Mesodermal cell (in vitro differentiated cells): ENCODE data around the gene RAB43.
"Not testable (repeated sequence)": the region's sequence is repeated elsewhere in the genome, so short reads cannot be mapped to it uniquely, and the experiment has no call there.

Experiments
- H3K27ac ChIP-seq: 2 replicates; pipeline ENCODE4 v1.7.0; 2013; ENCODE audit warnings: mild to moderate bottlenecking, low read depth, low read length, moderate library complexity; ENCODE audit not compliant: severe bottlenecking
- H3K36me3 ChIP-seq: 2 replicates; pipeline ENCODE4 v1.7.1; 2013; ENCODE audit warnings: mild to moderate bottlenecking, low read length, moderate library complexity; ENCODE audit not compliant: control insufficient read depth, insufficient read depth
- H3K4me1 ChIP-seq: one replicate; pipeline ENCODE4 v1.7.1; 2013; ENCODE audit warnings: mild to moderate bottlenecking, low read length; ENCODE audit not compliant: insufficient read depth, control insufficient read depth, poor library complexity, severe bottlenecking
- H3K4me3 ChIP-seq: 2 replicates; pipeline ENCODE4 v1.7.0; 2013; ENCODE audit warnings: low read length, control low read depth, mild to moderate bottlenecking; ENCODE audit not compliant: insufficient read depth, poor library complexity, severe bottlenecking; ENCODE audit errors: extremely low read depth
- H3K9me3 ChIP-seq: 2 replicates; pipeline ENCODE4 v1.7.1; 2013; ENCODE audit warnings: mild to moderate bottlenecking, low read length, moderate library complexity; ENCODE audit not compliant: control insufficient read depth
- WGBS, 2 experiments: methylation state at CpG; one replicate each; pipeline ENCODE4 v1.1.5; 2013; ENCODE audit warnings: missing lambda C conversion rate in 2 of 2; ENCODE audit not compliant: insufficient coverage in 2 of 2; 5-methylcytosine and 5-hydroxymethylcytosine counted together

RAB43 gene

DNA sequence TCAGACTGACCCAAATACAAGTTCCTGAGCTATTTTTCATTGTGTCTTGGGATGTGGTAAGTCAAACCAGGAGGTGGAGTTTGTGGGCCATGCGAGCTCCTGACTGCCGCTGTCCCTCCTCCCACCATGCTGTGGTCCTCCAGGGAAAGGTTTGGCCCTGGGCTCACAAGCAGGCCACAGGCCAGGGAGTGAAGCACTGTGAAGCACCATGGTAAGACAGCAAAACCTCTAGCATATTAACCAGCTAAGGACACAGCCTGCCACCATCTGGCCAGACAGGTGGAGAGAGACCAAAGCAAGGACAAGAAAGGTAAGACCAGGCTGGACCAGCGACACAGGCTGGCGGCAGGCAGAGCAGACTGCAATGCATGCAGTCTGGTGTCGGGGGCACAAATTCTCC, 15.3 kb downstream of the RAB43 start:
- WGBS, 2 experiments, result 83 to 96% methylated on average over 3 to 4 of the region's 5 CpGs
- Histone ChIP-seq H3K4me1 (no peaks in the 10 kb centered on the region), H3K36me3 (peaks cover 52% of the 10 kb centered on the region), H3K9me3 (no peaks in the 10 kb centered on the region), H3K27ac (no peak overlapping the region), H3K4me3 (no peak overlapping the region)

DNA sequence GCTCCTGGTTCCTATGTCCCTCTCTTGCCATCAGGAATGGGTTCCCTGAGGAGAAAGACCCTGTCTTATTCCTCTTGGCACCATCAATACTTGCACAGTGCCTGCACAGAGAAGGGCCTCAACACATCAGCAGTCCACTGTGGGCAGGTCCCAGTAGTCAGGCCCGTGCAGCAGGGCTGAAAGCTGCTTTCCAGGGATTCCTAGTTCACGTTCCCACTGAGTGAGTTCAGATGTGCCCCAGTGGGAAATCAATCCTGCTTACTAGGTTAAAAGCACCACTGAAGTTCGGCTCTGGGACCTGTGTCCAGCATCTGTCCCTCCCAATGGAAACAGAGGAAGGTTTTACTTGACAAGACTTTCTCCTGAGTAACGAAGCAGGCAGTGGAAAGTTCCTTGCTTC, 15.7 kb downstream of the RAB43 start:
- WGBS, 2 experiments, result 90 to 91% methylated on average over 4 of the region's 4 CpGs

DNA sequence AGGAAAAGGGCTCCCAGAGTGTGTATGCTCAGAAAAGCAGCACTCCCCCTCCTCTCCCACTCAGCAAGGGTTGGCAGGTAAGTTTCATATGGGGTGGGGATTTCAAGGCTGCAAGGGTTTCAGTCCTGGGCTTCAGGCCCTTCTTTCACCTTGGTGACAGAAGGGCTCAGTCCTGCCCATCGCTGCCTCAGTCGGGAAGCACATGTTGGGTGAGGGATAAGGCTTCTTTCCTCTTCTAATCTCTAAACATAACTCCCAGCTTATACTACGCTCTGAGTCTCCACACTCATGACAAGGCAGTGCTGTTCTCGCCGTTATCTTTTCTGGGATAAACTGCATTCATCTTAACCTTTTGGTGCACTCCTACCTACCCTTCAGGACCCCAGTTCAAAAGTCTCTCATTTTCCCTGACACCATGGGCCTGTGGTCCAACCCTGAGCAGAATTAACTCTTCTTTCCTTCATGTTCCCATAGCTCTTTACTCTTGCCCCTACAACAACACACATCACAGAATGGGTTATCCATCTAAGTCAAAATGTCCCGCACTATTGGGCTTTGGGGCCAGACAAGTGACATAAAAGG, 17.0 kb downstream of the RAB43 start:
- Histone ChIP-seq H3K27ac (no peak overlapping the region), H3K4me1 (no peaks in the 10 kb centered on the region), H3K9me3 (no peaks in the 10 kb centered on the region), H3K36me3 (peaks cover 44% of the 10 kb centered on the region), H3K4me3 (no peak overlapping the region)
- 89 to 91% methylated on average over 3 to 5 of the region's 6 CpGs for WGBS, 2 experiments

More for the DNA sequence above, 15.7 kb downstream of the RAB43 start:
- Histone ChIP-seq H3K36me3 (peaks cover 50% of the 10 kb centered on the region), H3K4me1 (no peaks in the 10 kb centered on the region), H3K9me3 (no peaks in the 10 kb centered on the region), H3K27ac (no peak overlapping the region), H3K4me3 (no peak overlapping the region)

DNA sequence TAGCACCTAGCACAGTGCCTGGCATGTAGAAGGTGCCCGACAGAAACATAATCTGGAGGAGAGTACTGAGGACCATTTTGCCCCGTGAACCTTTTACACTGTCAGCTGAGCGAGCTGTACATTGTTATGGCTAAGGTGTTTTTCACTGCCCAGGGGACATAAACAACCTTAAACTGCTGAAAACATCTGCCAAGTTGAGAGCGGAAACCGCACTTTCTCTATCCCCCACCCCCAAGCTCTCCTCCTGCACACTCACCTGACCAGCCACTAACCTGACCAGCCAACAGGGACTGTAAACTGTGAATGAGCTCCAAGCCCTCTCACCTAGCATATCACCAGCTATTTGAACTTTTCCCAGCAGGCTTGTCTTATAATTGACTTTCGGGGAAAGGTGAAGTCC, 17.6 kb downstream of the RAB43 start:
- Histone ChIP-seq H3K36me3 (peaks cover 44% of the 10 kb centered on the region), H3K9me3 (no peaks in the 10 kb centered on the region), H3K4me1 (no peaks in the 10 kb centered on the region), H3K27ac (no peak overlapping the region), H3K4me3 (no peak overlapping the region)
- 98 to 100% methylated on average over 5 to 6 of the region's 6 CpGs for WGBS, 2 experiments

DNA sequence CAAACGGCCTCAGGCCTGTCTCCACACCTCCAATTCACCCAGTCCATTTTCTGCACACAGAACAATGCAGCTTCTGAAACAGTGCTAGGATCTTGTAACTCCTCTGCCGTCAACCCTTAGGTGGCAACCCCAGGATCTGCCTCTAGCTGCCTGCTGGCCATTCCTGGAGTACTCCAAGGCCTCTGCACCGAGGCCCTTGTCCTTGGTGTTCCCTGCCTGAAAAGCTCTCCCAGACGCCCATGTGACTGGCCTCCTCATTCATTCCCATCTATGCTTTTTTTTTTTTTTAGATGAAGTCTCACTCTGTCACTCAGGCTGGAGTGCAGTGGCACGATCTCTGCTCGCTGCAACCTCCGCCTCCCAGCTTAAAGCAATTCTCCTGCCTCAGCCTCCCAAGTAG, 18.3 kb downstream of the RAB43 start:
- Histone ChIP-seq H3K36me3 (peaks cover 37% of the 10 kb centered on the region), H3K27ac (no peak overlapping the region), H3K4me3 (no peak overlapping the region), H3K9me3 (no peaks in the 10 kb centered on the region), H3K4me1 (no peaks in the 10 kb centered on the region)
- 84 to 97% methylated on average over 5 to 6 of the region's 7 CpGs for WGBS, 2 experiments

DNA sequence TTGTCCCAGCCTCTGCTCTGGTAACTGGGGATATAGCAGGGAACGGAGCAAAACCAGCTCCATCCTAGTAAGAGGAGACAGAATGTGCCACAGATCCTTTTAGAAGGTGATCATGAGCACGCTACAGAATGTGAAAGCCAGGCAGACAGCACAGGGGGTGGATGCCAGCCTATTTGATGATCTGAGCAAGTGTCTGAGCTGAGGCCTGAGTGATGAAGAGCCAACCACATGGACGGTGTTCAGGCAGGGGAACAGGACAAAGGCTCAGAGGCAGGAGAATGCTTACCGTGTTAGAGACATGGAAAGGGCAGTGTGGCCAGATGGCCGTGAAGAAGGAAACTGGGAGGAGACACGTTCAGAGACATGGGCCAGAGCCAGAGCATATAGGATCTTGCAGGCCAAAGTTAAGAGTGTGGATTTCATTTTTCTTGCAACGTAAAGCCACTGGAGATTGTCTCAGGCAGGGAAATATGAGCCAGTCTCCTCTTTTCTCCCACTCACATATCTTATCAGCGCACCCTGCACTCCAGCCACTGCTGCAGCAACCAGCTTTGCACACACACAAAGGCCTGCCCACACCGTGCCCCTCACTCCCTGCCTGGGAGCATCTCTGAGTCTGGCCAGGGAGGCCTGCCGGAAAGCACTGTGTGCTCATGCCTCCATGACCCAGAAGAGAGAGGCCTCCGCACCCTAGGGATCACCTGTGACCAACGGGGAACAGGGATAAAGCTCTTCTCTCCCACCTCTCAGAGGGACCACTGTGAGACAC, 20.1 kb downstream of the RAB43 start:
- Histone ChIP-seq H3K9me3 (no peaks in the 10 kb centered on the region), H3K4me1 (no peaks in the 10 kb centered on the region), H3K36me3 (peaks cover 31% of the 10 kb centered on the region), H3K27ac (no peak overlapping the region), H3K4me3 (no peak overlapping the region)
- 92 to 96% methylated on average over 11 of the region's 12 CpGs for WGBS, 2 experiments

DNA sequence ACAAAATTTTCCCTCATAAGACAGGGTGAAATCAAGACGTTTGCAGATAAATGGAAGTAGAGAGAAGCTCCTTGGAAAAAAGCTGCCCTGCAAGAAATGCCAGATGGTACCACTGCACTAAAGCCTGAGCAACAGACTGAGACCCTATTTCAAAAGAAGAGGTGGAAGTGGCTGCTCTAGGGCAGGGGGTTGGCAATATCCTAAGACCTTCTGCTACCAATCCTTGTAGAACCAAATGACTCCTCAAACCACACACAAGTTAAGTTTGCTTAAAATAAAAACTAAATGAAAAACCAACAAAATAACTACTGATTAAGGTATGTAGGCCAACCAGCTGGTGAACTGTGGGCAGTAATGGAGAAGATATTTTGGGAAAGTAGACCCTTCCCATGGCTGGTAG, 21.3 kb downstream of the RAB43 start:
- H3K9me3 ChIP-seq, result no peaks in the 10 kb centered on the region
- 100% methylated on average over 1 of the region's 1 CpG for WGBS, 2 experiments

DNA sequence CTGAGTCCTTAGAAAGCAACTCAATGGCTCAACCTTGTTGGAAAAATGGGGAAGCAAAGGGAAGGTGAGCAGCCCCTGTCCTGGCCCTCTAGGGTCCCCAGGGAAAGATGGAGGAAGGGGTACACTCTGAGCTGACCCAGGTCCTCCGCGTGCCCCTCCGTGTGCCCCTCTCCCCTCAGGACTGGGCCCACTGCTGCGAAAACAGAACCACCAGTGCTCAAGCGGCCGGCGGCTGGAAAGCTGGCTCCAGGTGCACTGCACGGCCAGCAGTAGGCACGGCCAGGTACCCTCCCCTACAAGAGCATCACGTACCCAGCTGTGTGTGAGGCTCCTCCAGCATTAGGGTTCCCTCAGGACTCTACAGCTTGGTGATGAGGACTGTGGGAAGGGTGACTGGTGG, 26.3 kb downstream of the RAB43 start:
- WGBS, 2 experiments, result 100% methylated on average over 7 to 10 of the region's 10 CpGs
- Histone ChIP-seq H3K4me3 (no peak overlapping the region), H3K27ac (no peak overlapping the region), H3K36me3 (peaks cover 41% of the 10 kb centered on the region), H3K4me1 (no peaks in the 10 kb centered on the region), H3K9me3 (no peaks in the 10 kb centered on the region)

More for the DNA sequence above, 21.3 kb downstream of the RAB43 start:
- Histone ChIP-seq H3K4me3 (no peak overlapping the region), H3K36me3 (peaks cover 29% of the 10 kb centered on the region), H3K4me1 (no peaks in the 10 kb centered on the region), H3K27ac (no peak overlapping the region)

DNA sequence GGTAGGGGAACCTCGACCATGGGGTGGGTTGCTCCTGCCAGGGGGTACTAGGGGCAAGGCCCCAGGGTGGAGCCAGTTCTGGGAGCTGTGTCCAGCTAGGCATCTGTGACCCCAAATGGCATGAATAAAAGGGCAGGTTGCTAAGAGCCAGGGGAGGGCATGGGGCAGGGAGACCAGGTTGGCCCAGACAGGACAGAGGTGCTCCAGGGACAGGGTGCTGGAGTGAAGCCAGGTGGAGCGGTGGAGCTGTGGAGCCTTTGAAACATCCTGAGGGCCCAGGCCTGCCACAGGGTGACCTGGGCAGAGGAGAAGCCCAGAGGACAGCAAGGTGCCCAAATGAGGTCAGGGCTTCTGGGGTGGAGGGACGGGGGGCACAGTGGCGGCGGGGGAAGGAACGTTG, 33.3 kb downstream of the RAB43 start:
- not testable (repeated sequence) for H3K27ac ChIP-seq, H3K4me3 ChIP-seq, H3K9me3 ChIP-seq, H3K4me1 ChIP-seq
- H3K36me3 ChIP-seq, result peaks cover 14% of the 10 kb centered on the region
- no CpG with 5 or more reads among the region's 6 CpGs for WGBS, 2 experiments

DNA sequence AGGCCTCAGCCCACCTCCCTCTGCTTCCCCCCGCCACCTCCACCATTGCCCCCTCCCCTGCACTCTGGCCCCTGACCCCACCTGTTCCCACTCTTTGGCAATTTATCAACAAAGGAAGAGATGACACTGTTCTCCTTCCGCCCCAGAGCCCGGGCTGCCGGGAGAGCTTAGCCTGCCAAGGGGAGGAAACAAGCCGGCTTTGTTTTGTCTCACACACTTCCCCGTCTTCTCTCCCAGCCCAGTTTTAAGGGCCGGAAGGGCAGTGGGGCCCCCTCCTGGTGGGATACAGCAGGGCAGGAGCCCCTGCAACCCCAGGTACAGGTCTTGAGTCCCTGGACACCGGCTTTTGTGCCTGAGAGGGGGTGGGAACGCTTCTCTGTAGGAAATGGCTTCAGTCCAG, 33.7 kb downstream of the RAB43 start:
- H3K36me3 ChIP-seq, result peaks cover 14% of the 10 kb centered on the region
- H3K27ac ChIP-seq, H3K4me1 ChIP-seq, H3K4me3 ChIP-seq, H3K9me3 ChIP-seq: not testable (repeated sequence)
- WGBS, 2 experiments, result no CpG with 5 or more reads among the region's 9 CpGs

DNA sequence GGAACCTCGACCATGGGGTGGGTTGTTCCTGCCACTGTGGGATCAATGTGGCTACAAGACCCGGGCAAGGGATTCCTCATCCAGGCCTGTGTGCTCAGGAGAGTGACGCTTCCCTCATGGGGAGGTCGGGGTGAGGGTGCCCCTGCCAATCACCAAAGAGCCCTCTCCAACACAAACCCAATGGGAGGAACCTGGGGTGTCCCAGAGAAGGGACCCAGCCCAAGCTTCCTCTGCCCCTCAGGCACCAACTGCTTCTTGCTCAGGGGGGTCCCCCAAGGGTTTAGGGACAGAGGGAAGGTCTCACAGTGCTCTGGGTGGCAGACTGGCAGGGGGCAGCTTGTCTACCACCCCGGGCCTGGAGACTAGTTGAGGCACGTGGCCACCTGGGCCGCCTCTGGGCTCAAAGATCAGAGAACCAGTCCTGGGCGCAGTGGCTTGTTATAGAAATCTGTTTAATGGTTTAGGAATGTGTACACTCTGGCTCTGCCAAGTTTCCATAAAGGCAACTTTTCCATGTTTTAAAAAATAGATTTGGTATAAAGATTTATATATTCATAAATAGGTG, 34.4 kb downstream of the RAB43 start:
- WGBS, 2 experiments, result 93% methylated on average over 4 to 7 of the region's 8 CpGs
- Histone ChIP-seq H3K27ac (no peak overlapping the region), H3K4me3 (no peak overlapping the region), H3K9me3 (no peaks in the 10 kb centered on the region), H3K4me1 (no peaks in the 10 kb centered on the region), H3K36me3 (peaks cover 12% of the 10 kb centered on the region)
